Esophagus muscularis mucosa (tissue), 4 donors: ENCODE measurements around the gene AP1S2. TPM values are rescaled to one million over a fixed set of nuclear protein-coding genes. Genes with fewer than 3 reads are reported as not detected.

Experiments used
- DNase-seq: peaks from one replicate; pipeline ENCODE4 v3.0.0-alpha.2; 2017; ENCODE audit errors: extremely low spot score
- H3K27ac ChIP-seq, 4 donors: fragments of 200-600 bp; sonication (generic); replicated peaks in 1 of 4; 1 replicate in 3 of 4; 2 replicates in 1 of 4; pipeline ENCODE4 v1.5.1; 2016 to 2019; ENCODE audit warnings: mild to moderate bottlenecking in 1 of 4
- H3K27me3 ChIP-seq, 4 donors: fragments of 200-600 bp; sonication (generic); one replicate each; pipeline versions ENCODE4 v1.5.1 to v1.6.0; 2016 to 2019
- H3K36me3 ChIP-seq, 4 donors: fragments of 200-600 bp; sonication (generic); one replicate each; pipeline ENCODE4 v1.5.1; 2016 to 2019
- H3K4me1 ChIP-seq, 4 donors: fragments of 200-600 bp; sonication (generic); one replicate each; pipeline ENCODE4 v1.5.1; 2016 to 2019
- H3K4me3 ChIP-seq, 4 donors: fragments of 200-600 bp; sonication (generic); 1 replicate in 2 of 4; 2 replicates in 2 of 4; pipeline ENCODE4 v1.5.1; 2016 to 2019; ENCODE audit warnings: mild to moderate bottlenecking in 4 of 4, moderate library complexity in 1 of 4
- H3K9me3 ChIP-seq, 4 donors: fragments of 200-600 bp; sonication (generic); 1 replicate in 3 of 4; 2 replicates in 1 of 4; pipeline ENCODE4 v1.5.1; 2016 to 2019
- CTCF ChIP-seq, 3 experiments: fragments of 200-600 bp in 2 of 3; fragments of 450-650 bp in 1 of 3; sonication (generic) in 2 of 3; IDR thresholded peaks; one replicate each; pipeline ENCODE4 v1.5.1; 2017 to 2019; ENCODE audit warnings: antibody characterized with exemption in 3 of 3, mild to moderate bottlenecking in 2 of 3, moderate library complexity in 1 of 3
- EP300 ChIP-seq: sonication (generic); formaldehyde crosslinking; IDR thresholded peaks from one replicate; pipeline ENCODE4 v1.6.1; 2017; ENCODE audit warnings: antibody characterized with exemption
- POLR2A ChIP-seq: fragments of 450-650 bp; IDR thresholded peaks from one replicate; pipeline ENCODE4 v1.6.1; 2017; ENCODE audit warnings: antibody characterized with exemption, moderate library complexity, mild to moderate bottlenecking, low read depth
- POLR2AphosphoS5 ChIP-seq, 2 donors: sonication (generic); formaldehyde crosslinking; IDR thresholded peaks; one replicate each; pipeline ENCODE4 v1.6.1; 2017; ENCODE audit warnings: antibody characterized with exemption in 2 of 2
- WGBS: methylation state at CpG from one replicate; pipeline ENCODE4 v1.1.5; 2018; 5-methylcytosine and 5-hydroxymethylcytosine counted together
- intact Hi-C: fragments of 100-400 bp; cut with DNase I; formaldehyde crosslinking; loops from one replicate; pipeline ENCODE4 v1.15.1; 2023
- total RNA-seq, 4 donors: library from RNA; depleted of rRNA; stranded (reverse); fragments of >200 nt; gene quantifications; one replicate each; pipeline versions ENCODE4 v1.1.0 to v1.2.1, GENCODE V29; 2016

AP1S2 gene
- total RNA-seq, 4 donors from 2014 or later = 136 to 142 (median 140) TPM

GRCh38 chrX:15866147-15866546 is 11.5 kb upstream of the AP1S2 start:
- Histone ChIP-seq H3K27me3 (no peaks in the 10 kb centered on the region), H3K9me3 (no peaks in the 10 kb centered on the region), H3K4me3 (no peak overlapping the region), H3K27ac (no peak overlapping the region), H3K4me1 (peaks cover 0 to 13% (median 9%) of the 10 kb centered on the region in 4 donors), H3K36me3 (no peaks in the 10 kb centered on the region)
- DNase-seq = no peak
- WGBS = 79% methylated on average over 3 of the region's 3 CpGs
- intact Hi-C loops = no loop called here
- TF ChIP-seq EP300 = no peak
- no peak for TF ChIP-seq POLR2A
- no peak for TF ChIP-seq CTCF (IDR thresholded peaks at IDR 0.05)
- TF ChIP-seq POLR2AphosphoS5 (IDR thresholded peaks at IDR 0.05) = no peak

GRCh38 chrX:15864629-15865028 is 10.0 kb upstream of the AP1S2 start:
- Histone ChIP-seq H3K27ac (peak overlapping the region in 2 of 4 donors; percentile 9 to 39), H3K9me3 (no peaks in the 10 kb centered on the region), H3K27me3 (no peaks in the 10 kb centered on the region), H3K4me3 (no peak overlapping the region), H3K36me3 (no peaks in the 10 kb centered on the region), H3K4me1 (peaks cover 0 to 13% (median 9%) of the 10 kb centered on the region in 4 donors)
- TF ChIP-seq POLR2AphosphoS5 (IDR thresholded peaks at IDR 0.05) (no peak), CTCF (IDR thresholded peaks at IDR 0.05) (no peak)
- intact Hi-C loops = no loop called here
- no peak for DNase-seq

- Histone ChIP-seq H3K4me1 (peaks cover 0 to 13% (median 9%) of the 10 kb centered on the region in 4 donors), H3K27ac (peak overlapping the region; percentile 7 to 39 (median 20)), H3K27me3 (no peaks in the 10 kb centered on the region), H3K9me3 (no peaks in the 10 kb centered on the region), H3K36me3 (no peaks in the 10 kb centered on the region), H3K4me3 (no peak overlapping the region)
- no peak for TF ChIP-seq CTCF (IDR thresholded peaks at IDR 0.05)
- TF ChIP-seq POLR2A = no peak
- TF ChIP-seq POLR2AphosphoS5 (IDR thresholded peaks at IDR 0.05) = no peak
- TF ChIP-seq EP300 = no peak
- DNase-seq = no peak
- intact Hi-C loops = no loop called here
- WGBS = 56% methylated on average over 3 of the region's 3 CpGs
These were observed 9.4 kb upstream of the AP1S2 start for GRCh38 chrX:15864023-15864422.

GRCh38 chrX:15860921-15861320 is 6.3 kb upstream of the AP1S2 start:
- TF ChIP-seq CTCF (IDR thresholded peaks at IDR 0.05) = no peak
- no peak for TF ChIP-seq POLR2AphosphoS5 (IDR thresholded peaks at IDR 0.05)
- TF ChIP-seq EP300 = no peak
- no peak for TF ChIP-seq POLR2A
- 95% methylated on average over 3 of the region's 3 CpGs for WGBS
- Histone ChIP-seq H3K27ac (no peak overlapping the region), H3K36me3 (no peaks in the 10 kb centered on the region), H3K4me3 (no peak overlapping the region), H3K27me3 (no peaks in the 10 kb centered on the region), H3K9me3 (no peaks in the 10 kb centered on the region), H3K4me1 (peaks cover 6 to 22% (median 18%) of the 10 kb centered on the region in 4 donors)
- intact Hi-C loops = no loop called here
- no peak for DNase-seq

GRCh38 chrX:15858051-15858450 is 3.4 kb upstream of the AP1S2 start:
- H3K36me3 ChIP-seq = no peaks in the 10 kb centered on the region
- no peaks in the 10 kb centered on the region for H3K9me3 ChIP-seq
- no peak for DNase-seq
- H3K4me1 ChIP-seq = peaks cover 9 to 28% (median 12%) of the 10 kb centered on the region in 4 donors
- no peak overlapping the region for H3K4me3 ChIP-seq
- TF ChIP-seq EP300 (no peak), POLR2AphosphoS5 (IDR thresholded peaks at IDR 0.05) (no peak), POLR2A (no peak), CTCF (IDR thresholded peaks at IDR 0.05) (no peak)
- WGBS = 77% methylated on average over 1 of the region's 1 CpG
- H3K27me3 ChIP-seq = no peaks in the 10 kb centered on the region
- intact Hi-C loops = loop anchor here (10.0 kb wide), 3 partner anchors 173 to 1017 kb away; partner anchors contain the start of genes CTPS2, RBBP7 and SYAP1
- H3K27ac ChIP-seq = no peak overlapping the region
